Astrocyte of the hippocampus (primary cell): ENCODE measurements around the gene TRIO.

ENCODE experiments used
- DNase-seq: peaks from one replicate; pipeline ENCODE4 v3.0.0; 2011; ENCODE audit warnings: low read depth, low spot score

TRIO gene

DNA sequence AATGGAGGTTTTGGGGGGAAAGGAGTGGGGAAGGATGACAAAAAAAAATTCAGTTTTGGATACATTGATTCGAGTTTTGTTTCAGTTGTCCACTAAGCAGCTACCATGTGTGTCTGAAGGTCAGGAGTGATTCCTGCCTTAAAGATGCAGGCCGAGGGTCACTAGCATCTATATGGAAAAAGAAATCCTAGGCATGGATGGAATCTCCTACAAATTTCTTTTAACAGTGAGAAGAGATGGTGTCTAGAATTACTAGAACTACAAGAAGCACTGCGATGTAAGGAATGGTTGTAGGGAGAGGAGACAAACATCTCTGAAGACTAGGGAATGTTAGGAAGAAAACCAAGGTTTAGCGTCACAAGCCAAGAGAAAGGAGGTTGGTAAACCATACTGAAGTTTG lies 19.6 kb upstream of the TRIO start:
- DNase-seq: no peak

DNA sequence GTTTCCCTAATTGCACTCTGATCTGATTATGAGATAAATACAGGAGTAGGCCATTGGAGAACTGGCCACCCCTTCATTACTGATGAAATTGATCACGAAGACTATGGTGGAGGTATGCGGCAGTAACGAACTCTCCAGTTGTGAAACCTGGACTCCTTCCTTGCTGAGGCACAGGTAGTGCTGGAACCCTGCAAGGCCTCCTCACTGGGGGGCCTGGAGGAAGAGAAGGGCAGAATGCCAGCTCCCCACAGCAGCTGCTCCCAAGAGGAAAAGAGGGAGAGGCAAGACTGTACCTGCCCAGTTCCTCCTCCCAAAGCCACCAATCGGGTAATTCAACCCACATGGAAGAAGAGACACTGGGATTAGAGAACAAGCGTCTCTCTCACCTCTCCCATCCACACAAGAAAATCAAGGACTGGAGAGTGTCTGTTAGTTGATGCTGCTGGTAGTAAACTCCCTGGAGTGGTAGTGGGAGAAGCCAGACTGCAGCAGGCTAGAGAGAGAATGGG lies 19.1 kb upstream of the TRIO start:
- DNase-seq: no peak

DNA sequence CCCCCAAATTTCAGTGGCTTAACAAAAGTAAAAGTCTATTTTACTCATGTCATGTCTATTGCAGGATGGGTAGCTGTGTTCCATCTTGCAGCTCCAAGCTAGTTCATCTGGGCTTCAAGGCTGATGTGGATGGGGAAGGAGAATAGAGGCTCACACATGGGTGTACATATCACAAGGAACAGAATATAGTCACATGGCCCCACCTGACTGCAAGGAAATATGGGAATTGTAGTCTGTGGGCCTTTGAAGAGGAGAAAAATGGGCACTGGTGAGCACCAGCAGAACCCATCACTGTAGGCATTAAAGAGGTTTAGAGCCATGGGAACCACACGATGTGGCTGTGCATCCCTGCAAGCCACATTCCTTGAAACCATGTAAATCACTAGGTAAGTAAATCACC lies 17.9 kb upstream of the TRIO start:
- no peak for DNase-seq

DNA sequence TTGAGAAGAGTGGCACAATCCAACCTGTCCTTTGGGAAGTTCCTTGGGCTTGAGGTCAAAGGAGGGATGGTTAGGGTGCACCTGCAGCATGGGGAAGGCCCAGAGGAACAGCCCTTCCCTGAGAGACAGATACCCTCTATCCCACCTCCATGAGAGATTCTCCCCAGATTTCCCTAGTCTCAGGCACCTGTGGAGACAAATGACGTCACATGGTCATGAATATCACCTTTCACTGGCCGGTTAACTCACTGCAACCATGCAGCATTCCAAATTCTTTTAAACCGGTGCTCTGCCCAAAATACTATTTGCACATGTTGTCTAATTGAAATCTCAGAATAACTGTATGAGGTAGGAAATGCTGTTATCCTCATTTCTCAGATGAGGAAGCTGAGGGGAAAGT lies 15.6 kb upstream of the TRIO start:
- DNase-seq: no peak

DNA sequence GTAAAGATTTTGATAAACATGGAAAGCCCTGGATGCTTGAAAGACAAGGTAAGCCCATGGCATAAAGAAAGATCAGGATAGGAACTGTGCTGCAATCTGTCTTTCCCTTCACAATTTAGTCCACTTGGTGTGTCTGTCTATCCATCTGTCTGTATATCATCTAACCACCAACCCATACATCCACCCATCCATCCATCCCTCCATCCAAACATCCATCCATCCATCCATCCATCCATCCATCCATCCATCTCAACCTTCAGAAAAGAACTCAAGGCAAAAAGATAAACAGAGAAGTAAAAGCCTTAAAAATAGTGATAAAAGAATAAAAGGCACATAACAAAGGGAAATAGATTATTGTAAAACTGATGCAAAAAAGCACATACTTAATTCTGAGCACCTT lies 15.1 kb upstream of the TRIO start:
- no peak for DNase-seq

DNA sequence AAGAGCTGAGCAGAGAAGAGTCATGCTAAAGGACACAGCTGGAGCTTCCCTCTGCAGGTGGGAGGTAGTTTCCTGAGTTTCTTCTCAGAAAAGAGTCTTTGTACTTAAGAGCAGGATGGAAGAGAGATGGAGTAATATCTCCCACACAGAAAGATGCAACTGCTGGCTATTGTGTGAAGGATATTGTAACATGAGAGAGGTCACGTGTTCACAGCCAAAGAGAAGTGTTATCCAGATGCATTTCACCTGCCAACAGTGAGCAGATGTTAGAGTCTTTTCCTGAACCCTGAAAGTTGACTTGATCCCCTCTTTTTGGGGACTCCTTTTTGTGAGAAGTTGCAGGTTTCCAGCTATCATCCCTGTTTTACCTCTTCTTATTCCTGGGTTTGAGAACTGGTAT lies 14.0 kb upstream of the TRIO start:
- DNase-seq: no peak

DNA sequence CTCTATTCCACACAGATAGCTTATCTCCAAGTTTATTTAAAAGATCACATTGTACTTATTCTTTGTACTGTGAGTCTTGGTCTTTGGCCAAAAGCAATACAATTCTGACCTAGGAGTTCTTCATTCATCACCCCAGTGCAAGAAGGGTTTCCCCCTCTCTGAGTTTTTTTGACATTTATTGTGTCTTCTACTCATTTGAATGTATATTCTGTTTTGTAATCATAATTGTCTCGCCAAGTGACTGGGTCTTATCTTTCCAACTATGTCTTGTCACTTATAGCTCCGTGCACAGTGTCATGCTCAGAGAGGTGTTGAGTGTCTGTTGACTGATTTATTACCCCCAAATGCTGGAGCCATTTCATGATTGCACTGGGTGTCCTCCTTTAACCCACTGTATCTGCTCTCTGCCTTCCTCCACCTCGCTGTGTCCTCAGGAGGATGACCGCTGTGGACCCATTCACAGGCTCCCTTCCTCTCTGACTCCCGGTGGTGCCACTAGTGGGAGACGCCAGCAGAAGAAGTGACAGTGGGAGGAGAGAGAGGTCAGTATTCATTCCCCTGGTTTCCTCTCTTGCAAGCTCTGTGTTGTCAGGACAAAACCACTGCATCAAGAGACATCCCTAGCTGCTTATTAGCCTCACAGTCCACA lies 11.2 kb upstream of the TRIO start:
- no peak for DNase-seq

DNA sequence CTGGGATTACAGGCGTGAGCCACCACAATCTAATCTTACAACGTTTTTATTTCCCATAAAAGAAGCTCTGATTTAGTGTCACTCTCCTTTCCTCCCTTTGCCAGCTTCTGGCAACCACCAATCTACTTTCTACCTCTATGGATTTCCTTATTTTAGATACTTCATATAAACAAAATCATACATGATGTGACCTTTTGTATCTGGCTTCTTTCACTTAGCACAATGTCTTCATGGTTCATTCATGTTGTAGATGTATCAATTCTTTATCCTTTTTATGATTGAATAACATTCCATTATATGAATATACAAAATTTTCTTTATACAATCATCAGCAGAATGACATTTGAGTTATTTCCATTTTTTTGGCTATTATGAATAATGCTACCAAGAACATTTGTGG lies 9.7 kb upstream of the TRIO start:
- DNase-seq: no peak

DNA sequence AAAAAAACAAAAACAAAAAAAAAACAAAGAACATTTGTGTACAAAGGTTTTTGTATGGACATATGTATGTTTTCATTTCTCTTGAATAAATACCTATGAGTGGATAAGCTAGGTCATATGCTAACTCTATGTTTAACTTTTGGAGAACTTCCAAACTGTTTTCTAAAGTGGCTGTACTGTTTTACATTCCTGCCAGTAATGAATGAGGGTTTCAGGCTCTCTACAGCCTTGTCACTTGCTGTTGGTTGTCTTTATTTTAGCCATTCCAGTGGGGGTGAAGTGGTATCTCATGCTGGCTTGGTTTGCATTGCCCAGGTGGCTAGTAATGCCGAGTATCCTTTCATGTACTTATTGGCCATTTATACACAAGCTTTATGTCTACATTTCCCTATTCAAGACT lies 9.1 kb upstream of the TRIO start:
- DNase-seq: no peak

DNA sequence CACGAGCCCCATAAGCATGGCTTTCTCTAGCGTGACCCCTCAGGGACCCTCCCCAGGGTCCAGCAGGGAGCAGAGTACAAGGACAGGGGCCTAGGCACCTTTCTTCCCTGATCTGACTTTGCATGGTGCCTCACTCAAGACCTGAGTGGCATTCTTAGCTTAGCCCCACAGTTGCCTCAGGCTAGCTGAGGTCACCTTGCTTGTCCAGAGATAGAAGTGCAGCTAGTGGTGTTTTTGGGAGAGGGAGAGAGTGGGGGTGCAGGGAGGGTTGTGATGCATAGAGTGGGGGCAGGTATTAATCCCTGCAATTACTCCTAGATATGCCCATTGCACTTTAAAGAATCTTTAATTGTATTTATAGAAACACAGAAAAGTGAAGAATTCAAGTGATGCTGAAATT lies 8.4 kb upstream of the TRIO start:
- no peak for DNase-seq

DNA sequence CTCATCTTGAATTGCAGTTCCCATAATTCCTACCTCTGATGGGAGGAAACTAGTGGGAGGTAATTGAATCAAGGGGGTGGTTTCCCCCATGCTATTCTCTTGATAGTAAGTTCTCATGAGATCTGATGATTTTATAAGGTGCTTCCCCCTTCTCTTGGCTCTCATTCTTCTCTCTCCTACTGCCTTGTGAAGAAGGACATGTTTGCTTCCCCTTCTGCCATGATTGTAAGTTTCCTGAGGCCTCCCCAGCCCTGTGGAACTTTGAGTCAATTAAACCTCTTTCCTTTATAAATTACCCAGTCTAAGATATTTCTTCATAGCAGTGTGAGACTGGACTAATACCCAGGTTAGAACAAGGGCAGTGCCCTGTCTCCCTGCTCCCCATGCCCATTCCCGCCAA lies 7.5 kb upstream of the TRIO start:
- no peak for DNase-seq

DNA sequence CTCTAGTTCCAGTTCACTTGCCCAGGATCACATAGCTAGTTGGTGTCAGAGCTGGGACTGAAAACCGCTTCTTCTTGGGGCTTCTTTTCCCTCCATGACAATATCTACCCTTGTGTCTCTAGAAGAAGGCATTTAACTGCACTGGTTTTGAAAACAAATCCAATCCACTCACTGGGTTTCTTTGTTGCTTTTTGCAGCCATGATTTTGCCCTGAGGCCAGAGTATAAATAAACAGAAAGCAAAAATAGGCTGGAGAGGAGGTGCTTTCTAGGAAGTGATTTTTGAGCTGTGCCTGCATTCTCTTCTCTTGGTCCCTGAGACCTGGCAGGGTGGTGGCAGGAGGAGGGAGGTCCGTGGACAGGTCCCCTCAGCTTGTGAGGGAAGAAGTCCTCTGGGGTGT lies 6.9 kb upstream of the TRIO start:
- DNase-seq: no peak

DNA sequence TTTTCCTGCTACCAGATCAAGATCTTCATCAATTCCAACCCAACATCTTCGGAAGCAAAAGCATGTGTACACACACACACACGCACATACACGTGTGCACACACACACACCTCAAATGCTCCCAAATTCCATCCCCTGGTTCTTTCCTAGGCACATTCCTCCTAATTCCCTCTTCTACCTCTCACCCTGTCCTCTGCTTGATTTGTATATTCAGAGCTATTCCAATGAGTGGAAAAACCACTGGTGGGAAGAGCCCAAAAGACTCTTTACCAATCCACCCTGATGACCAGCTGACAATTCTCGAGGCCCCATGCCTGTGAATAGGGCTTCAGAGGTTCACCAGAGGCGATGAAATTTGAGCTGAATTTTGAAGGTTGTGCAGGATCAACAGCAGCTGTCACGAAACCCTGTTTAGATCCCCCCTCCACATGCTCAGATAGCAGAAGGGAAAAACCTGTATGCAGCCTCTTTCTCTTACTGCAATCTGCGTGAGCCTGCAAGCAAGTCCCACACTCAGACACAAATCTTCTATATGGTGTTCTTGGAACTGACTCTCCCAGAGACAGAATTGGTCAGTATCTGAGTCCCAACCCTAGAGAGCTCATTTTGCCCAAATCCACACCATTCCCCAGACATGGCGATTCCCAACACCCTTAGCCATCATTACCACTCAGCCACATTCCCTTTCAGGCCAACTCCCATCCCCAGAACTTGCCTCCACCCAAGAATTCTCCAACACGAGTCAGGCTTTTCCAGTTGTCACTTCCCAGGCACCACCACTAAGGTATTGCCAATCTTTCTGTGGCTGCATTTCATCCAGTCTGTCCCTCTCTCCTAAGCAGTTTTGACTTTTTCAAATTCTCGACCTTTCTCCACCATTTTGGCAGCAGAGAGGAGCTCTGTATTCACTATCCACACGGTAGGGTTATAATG lies 4.3 kb upstream of the TRIO start:
- DNase-seq: no peak

DNA sequence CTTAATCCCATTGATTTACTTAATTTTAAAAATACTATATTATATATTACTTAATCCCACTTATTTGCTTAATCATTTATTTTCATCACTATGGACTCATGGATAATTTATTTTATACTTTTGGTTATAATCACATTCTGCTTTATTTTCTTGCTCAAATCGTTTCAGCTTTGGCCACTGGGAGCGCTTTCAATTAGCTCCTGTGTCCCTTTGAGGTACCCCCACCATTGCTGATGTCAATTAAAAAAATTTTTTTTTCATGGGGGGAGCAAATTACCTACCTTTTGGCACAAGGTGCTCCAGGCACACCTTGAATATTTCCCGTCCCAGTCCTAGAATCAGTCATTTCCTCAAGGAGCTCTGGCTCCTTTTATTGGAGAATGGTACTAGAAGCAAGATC lies 1.4 kb upstream of the TRIO start:
- DNase-seq: no peak

DNA sequence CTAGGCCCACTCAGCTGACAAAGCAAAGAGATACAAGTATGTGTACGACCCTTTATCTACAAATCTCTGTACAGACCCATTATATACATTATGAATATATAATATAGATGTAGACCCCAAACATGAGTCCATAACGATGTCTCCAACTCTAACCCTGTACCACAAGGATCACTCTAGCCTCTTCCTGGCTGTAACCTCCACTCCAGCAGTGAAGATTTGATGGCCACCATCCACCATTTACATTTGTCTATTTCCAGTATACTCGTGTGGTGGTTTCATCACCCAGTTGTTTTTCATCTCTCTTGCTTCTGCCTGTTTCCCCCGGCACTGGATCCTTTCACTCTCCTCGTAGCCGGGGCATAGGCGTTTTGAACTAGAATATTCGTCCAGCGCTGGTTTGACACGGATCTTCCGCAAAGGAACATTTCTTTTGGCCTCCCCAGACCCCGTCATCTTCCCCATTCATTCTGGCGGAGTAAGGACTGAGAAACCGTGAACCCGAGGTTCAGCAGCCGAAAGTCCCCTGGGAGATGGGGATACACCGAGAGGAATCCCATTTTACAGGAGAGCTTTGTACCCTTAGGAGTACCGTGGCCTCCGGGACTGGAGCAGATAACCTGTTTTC lies 828 bp upstream of the TRIO start:
- no peak for DNase-seq

DNA sequence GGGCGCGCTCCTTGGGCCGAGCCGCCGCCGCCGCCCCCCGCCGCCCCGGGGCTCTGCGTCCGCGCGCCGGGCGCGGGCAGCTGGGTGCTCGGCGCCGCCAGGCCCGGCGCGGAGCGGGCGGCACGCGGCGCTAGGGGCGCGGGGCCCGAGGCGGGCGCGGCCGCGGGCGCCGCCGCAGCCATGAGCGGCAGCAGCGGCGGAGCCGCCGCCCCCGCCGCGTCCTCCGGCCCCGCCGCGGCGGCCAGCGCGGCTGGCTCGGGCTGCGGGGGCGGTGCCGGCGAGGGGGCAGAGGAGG lies 351 bp downstream of the TRIO start:
- DNase-seq: no peak

DNA sequence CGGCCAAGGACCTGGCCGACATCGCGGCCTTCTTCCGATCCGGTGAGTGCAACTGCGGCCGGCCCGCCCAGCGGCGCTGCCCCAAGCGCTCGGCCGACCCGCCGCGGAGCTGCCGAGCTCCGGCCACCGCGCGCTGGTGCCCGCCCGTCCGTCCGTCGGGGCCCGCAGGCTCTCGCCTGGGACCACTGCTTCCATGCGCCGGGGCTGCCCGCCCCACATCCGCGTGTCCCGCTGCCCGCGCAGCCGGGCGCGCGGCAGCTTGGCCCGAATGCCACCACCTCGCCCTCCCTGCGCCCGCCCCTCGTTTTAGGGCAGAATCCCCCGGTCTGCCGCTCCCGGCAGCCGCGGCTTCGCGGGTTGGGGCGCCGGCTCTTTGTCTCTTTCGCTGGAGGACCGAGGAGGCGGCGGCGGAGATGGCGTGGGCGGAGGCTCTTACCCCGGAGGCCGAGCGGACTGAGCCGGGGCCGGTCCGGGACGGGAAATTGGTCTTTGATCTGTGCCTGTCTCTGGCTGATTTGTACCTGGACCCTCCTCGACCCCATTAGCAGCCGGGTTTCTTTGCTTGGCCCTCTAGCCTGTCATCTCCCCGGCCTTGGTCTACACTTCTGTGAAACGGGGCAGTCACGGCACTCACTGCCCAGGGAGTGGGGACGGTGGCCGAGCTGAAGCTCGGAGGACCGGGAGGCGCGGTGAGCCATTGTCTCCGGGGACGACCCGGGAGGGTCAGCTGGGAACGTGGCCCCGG lies 871 bp downstream of the TRIO start:
- DNase-seq: peak; percentile 66

DNA sequence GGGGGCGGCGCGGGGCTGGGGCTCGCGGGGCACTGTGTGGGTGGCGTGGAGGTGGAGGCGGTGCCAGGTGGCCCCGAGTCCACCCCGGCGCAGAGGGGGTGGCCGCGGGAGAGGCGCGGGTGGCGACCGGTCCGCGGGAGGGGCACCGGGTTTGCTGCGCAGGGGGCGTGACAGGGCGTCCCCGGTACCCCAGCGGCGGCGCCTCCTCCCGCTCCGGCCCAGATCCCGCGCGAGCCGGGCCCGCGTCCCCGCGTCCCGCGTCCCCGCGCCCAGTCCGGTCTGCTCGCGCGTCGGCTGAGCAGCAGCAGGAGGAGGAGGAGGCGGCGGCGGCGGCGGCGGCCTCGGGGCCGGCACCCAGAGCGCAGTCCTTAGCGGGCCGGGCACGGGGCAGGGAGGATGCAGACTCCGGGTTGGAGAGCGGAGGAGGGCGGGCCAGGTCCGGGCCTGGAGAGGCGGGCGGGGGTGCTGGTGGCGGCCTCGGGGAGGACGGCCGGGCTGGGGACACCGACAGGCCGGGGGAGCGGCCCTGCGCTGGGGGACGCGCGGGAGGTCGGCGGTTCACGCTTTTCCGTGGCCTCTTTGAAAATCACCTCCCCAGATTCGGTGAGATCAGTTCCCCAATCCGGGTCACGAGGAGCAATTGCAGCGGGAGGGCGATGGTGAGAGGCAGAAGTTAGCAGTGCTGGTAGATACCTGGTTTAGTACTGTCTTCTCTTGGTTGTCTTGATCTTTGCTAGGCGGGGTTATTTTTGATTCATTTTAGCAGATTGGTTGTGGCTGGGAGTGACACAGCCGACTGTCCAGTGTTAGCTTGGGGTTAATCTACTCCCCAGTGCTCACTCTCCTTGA lies 1.7 kb downstream of the TRIO start:
- peak; percentile 85 for DNase-seq

DNA sequence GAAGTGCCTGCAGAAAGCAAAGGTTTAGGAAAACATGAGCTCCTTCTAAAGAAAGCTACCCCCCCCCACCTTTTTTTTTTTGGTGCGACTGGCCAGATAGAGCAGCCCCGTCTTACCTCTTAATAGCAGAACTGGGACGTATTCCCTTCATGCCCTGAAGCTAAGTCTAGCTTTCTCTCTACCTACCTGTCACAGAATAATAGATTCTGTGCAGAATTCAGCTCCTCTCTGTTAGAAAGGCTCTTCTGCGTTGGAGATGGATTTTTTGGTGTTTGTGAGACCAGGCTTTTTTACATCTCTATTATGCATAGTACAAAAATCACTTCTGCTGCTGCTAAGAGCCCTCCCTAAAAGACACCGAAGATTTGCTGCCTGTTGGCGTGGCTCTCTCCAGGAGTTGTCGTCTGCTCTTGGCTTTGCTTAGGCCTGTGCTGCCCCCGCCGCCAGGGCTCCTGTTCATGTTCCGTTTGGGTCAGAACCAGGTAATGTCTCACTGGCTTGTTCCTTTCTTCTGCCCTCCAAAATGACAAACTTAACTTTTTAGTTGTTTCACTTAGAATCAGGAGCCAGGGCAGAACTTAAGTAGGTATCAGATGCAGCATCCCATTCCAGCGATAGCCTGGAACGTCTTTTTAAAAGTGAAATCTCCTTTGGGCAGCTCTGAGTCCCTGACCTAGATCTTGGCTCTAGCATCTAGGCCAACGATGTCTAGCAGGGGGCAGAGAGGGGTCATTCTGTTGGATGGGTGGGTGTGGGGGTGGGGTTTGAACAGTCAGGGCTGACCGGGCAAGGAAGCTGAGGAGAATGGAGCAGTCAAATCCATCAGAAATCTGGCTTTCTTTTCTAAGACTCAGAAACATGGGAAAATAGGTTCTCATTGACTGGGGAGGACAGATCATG lies 2.5 kb downstream of the TRIO start:
- DNase-seq: no peak

DNA sequence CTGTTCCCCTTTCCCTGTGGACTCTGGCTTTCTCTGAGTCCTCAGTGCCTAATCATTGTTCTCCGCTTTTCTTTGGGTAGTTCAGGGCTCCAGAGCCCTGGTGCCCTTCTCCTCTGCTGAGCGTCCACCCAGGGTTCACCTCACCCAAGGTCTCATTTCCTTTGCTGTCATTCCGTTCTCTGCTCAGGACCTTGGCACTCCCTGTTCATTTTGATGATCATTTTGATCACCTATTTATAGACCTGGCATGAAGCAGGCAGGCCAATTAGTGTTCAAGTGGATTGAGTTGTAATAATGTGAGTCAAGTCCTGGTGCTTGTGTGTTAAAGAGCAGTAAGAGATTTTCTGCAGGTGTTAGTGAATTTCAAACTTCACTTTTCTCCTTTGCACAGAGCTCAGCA lies 3.6 kb downstream of the TRIO start:
- no peak for DNase-seq
